Heart left ventricle (tissue), 13 donors: ENCODE measurements around the gene CPA1.

Experiments used
- POLR2A ChIP-seq, 2 donors: fragments of 450-650 bp; IDR thresholded peaks; one replicate each; pipeline ENCODE4 v1.6.1; 2017; ENCODE audit warnings: antibody characterized with exemption in 2 of 2, mild to moderate bottlenecking in 2 of 2, moderate library complexity in 2 of 2
- TF ChIP-seq, protein P1 (sequence below), 12 donors: fragments of 200-600 bp; sonication (generic) in 4 of 12; IDR thresholded peaks; one replicate each; pipeline versions ENCODE4 v1.5.0 to v1.8.0; 2018 to 2022; ENCODE audit warnings: antibody characterized with exemption in 12 of 12, mild to moderate bottlenecking in 5 of 12
- donor health status: ischemic (EF 13 %, LVEDD 7.1; RV severe dilation, severe dysfunction).
- donor health status: DM: no; HTN: yes; CAD: no.
- donor health status: DM: no; HTN: no; CAD: no.
- donor health status: ischemic (EF 25% LVEDD 6.9; RV normal size, moderate dysfunction).
- donor health status: ischemic (EF 25% LVEDD 5.7; RV mildly dilated, moderate dysfunction).
- donor health status: ischemic (EF 35%, LVEDD 5.7; RV mildly dilated, moderate dysfunction).
- donor health status: nonischemic (EF 11% LVEDD 7.7; RV severe dilation, severe dysfunction).
- donor health status: DM: yes; HTN: yes; CAD: no.
- donor health status: PGD.
- donor health status: ischemic (EF 29% LVEDD 5.4; RV normal size, mild dysfunction).
- donor health status: nonischemic (EF 23%, LVEDD 6.1; RV moderate dilation, normal function).

DNA sequence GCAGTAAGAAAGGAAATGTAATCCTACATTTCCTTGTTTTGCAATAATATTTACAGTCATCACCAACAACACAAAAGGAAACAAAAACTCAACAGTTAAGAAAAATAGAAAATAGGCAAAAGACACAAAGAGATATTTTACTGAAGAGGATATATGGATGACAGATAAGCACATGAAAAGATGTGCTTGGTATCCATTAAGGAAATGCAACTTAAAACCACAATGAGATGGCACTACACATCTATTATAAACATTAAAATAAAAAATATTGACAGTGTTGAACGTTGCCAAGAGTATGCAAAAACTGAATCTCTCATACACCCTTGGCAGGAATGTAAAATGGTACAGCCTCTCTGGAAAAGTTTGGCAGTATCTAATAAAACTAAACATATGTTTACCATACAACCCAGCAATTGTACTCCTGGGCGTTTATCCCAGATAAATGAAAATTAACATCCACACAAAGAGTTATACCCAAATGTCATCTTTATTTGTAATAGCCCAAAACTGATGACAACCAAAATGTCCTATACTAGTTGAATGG, 55.1 kb downstream of the CPA1 start:
- TF ChIP-seq POLR2A (IDR thresholded peaks at IDR 0.05), result no peak
- TF ChIP-seq, protein P1, sequence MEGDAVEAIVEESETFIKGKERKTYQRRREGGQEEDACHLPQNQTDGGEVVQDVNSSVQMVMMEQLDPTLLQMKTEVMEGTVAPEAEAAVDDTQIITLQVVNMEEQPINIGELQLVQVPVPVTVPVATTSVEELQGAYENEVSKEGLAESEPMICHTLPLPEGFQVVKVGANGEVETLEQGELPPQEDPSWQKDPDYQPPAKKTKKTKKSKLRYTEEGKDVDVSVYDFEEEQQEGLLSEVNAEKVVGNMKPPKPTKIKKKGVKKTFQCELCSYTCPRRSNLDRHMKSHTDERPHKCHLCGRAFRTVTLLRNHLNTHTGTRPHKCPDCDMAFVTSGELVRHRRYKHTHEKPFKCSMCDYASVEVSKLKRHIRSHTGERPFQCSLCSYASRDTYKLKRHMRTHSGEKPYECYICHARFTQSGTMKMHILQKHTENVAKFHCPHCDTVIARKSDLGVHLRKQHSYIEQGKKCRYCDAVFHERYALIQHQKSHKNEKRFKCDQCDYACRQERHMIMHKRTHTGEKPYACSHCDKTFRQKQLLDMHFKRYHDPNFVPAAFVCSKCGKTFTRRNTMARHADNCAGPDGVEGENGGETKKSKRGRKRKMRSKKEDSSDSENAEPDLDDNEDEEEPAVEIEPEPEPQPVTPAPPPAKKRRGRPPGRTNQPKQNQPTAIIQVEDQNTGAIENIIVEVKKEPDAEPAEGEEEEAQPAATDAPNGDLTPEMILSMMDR (IDR thresholded peaks at IDR 0.05), result no peak
